Measurements from ENCODE around the gene MYO18B. TPM values are rescaled to one million over a fixed set of nuclear protein-coding genes. Genes with fewer than 3 reads are reported as not detected.
"Not testable (repeated sequence)": the region's sequence is repeated elsewhere in the genome, so short reads cannot be mapped to it uniquely, and the experiment has no call there.

MYO18B gene
- total RNA-seq, 1 donor from 2014 or later = 17.6 TPM

DNA sequence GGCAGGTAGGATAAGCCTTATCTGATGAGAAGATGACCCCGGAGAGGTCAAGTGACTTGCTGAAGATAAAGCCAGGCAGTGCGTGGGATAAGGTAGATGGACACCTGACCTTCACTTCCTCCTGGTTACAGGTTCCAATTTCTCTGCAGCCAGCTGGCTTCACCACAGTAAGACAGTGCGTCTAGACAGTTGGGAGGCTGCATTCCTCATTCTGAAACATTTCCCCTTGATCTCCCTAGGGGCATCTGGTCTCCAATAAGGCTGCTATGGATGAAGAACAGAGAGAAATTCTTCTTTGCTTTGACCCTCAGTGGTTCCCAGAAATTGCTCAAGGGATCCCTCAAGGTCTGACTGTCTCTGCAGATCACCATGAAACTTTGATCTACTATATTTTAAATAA lies 211.3 kb downstream of the MYO18B start:
- no peak for DNase-seq

GRCh38 chr22:25953919-25954318 lies 211.9 kb downstream of the MYO18B start:
- no peak for DNase-seq

GRCh38 chr22:25955323-25955722 lies 213.3 kb downstream of the MYO18B start:
- no peak for DNase-seq

GRCh38 chr22:25956801-25957200 lies 214.8 kb downstream of the MYO18B start:
- DNase-seq = no peak

- no peak for DNase-seq
These were observed 218.1 kb downstream of the MYO18B start for GRCh38 chr22:25959818-25960774.

GRCh38 chr22:25961699-25962098 lies 219.7 kb downstream of the MYO18B start:
- DNase-seq = no peak

- no peak for DNase-seq
These were observed 220.7 kb downstream of the MYO18B start for GRCh38 chr22:25962711-25963110.

DNA sequence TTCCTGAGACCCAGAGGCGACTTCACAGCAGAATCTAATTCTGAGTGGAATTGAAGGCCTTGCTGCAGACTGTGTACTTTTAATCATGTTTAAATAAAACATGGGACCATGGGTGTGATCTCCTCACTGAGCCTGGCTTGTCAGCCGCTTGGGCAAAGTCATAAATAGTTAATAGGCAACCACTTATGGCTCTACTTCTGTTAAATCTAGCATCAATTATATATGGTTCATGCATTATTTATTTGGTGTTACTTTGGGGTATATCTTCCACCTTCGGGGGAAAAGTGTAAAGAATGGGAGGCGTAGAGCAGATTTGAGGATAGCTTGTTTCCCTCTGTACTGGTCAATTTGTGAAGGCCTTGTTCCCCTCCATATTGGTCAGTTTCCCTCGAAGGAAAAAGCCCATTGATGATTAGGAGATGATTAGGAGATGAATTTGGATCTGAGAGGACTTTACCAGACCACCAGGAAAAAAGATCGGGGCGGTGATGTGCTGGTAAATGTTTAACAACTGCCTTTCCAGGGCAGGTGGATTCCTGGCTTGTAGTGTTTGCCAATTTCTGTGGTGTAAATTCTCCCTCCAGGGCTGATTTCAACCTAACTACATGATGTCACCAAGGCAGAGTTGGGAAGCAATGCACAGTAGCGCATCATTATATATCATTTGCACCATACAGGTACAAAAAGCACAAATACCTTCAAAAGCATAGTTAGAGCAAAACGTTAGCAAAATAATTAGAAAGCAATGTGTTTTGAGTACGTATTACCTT lies 223.2 kb downstream of the MYO18B start:
- DNase-seq = no peak

DNA sequence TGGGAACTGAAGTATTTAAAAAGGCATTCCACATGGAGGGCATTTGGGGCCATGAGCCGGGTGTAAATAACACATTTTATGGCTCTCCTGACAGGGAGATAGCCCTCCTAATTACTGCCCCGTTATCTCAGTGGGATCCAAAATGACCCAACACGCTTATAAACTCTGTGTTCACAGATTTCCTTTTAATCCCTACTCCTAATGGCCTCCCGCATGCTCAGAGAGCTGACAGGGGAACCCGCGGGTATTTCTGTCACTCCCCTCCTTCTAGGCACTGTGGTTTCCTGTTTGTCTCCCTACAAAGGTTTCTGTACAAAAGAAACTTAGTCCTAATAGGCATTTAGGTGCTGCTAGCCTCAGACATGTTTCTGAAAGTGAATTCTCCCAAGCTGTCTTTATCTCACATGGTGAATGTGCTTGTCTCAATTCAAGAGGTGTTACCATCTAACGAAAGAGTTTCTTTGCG lies 224.5 kb downstream of the MYO18B start:
- DNase-seq = no peak

- no peak for DNase-seq
These were observed 227.3 kb downstream of the MYO18B start for GRCh38 chr22:25969286-25969685.

- no peak for DNase-seq
These were observed 227.9 kb downstream of the MYO18B start for GRCh38 chr22:25969901-25970300.

DNA sequence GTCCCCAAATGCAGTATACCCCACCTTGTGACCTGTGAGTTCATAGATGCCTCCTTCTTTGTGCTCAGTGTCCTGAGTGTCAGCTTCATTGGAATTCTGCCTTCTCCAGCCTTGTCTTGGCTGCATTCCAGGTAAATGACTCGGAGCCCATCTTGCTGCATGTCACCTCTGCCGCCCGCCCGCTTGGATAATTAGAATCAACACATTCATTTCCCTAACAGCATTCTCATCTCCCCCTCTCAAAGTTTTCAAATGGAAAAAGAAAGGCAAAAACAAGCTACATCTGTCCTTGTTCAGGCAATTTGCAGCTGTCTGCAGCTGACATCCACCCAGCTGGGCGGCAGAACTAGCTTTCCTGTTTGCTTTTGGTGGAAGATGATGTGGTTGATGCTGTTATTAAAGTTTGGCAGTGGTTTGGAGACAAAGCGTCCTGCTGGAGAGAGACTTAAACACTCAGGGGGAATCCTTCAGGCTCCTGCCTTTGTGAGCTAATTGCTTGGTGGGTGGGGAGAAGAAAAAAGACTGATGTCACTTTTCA lies 228.5 kb downstream of the MYO18B start:
- DNase-seq = peak; percentile 44

DNA sequence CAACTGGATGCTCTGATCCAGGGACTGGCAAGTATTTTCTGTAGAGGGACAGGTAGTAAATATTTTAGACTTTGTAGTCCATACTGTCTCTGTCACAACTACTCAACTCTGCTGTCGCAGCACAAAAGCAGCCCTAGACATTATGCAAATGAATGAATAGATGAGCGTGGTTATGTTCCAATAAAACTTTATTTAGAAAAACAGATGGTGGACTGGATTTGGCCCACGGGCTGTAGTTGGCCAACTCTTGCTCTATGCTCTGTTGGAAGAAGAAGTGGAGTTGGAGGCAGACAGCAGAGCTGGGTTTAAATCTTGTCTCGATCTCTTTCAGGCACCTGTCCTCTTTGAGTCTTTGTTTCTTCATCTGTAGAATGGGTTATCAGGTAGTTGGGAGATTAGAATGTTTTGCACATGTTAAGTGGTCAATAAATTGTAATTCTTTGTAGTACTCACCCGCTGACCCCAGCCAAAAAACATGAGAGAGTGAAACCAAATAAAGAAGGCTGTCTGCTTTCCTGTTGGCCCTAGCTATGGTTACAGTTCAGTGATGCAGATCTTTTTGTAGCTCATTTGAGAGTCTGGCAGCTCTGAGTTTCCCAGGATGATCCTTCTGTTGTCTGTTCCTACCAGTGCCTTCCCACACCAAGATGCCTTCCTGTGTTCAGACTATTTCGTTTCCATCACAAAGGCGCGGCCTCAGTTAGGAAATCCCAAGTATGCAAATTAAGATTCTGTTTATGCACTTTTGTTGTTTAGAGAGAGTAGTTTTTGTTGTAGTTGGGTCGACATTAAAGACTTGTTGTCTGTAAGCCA lies 229.2 kb downstream of the MYO18B start:
- no peak for DNase-seq

DNA sequence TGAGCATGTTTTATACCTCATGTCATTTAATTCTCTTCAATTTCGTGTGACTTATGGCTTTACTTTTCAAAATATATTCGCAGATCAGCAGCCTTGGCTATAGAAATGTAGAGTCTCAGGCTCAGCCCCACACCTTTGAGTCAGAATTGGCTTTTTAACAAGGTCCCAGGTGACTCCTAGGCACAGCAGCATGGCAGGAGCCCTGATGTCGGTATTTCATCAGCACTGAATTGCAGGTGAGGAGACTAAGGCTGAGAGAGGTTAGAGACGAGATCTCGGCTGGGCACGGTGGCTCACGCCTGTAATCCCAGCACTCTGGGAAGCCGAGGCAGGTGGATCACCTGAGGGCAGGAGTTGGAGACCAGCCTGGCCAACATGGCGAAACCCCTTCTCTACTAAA lies 230.4 kb downstream of the MYO18B start:
- DNase-seq = no peak

DNA sequence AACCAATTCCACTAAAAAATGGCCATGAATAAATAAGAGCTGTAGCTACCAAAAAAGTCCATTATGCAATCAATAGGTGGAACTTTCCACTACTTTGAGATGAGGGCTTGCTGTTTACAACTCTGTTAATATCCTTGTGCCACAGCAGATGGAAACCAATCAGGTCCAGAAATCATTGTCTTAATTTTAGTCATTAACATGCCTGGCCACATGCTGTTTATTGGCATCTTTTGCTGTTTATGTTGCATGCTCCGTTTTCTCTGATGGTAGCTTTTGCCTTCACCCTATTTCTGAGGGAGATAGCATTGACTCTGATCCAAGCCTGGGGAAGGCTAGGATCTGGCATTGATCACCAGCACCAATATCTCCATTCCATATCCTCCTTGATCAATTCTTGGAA lies 234.4 kb downstream of the MYO18B start:
- no peak for DNase-seq

DNA sequence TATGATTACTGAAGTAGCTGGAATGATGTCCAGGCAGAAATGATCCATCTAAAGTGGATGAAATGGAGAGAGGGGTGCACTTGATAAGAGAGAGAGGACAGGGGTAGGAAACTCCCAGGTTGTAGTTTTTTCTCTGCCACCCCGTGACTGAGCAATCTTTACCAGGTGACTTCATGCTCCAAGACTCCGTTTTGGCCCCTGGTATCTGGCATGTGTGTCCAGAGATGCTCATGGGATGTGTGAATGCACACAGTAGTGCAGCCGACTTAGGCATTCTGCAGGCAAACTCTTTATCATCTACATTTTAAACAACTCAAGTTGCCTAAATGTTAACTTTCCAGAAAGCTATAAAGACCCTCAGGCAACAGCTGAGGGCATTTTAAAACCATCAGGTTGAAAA lies 238.0 kb downstream of the MYO18B start:
- no peak for DNase-seq

- not testable (repeated sequence) for DNase-seq
These were observed 242.9 kb downstream of the MYO18B start for GRCh38 chr22:25984911-25985310.

DNA sequence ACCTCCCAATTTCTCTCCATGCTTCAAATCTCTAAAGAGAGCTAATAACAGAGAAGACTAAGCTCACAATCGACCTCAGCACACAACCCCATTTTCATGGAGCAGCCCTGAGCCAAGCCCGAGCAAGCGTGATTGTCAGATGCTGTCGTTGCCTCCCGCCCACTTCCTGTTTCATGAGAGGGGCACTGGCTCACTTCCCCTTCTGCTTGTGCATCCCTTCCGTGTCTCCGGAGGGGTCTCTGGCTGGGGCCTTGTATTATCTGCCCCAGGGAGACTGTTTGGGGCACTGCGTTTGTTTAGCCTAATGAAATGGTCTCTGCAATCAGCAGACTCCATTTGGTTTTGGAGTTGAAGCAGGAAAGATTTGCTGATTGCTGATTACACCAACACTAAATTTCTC lies 246.0 kb downstream of the MYO18B start:
- no peak for DNase-seq

- no peak for DNase-seq
These were observed 249.0 kb downstream of the MYO18B start for GRCh38 chr22:25990940-25991339.

DNA sequence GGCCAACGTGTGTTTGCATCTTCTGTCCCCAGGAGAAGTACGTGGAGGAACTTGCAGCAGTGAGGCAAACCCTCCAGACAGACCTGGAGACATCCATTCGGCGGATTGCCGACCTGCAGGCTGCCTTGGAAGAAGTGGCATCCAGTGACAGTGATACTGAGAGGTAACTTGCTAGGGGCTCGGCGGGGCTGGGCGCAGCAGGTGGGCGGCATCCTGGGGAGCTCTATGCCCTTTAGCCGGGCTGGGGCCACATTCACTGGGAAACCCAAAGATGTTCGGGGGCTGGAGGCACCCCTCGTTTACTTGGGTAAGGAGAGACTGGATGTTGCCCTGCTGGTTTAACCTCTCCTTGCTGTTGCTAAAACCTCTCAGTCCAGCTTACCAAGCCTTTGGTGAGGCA lies 250.3 kb downstream of the MYO18B start:
- no peak for DNase-seq

GRCh38 chr22:25996669-25997068 lies 254.7 kb downstream of the MYO18B start:
- DNase-seq = no peak
